HG03135 (cell line): ENCODE measurements around the gene CD3G.
A peak's percentile ranks its signal among the peaks of the same experiment; 100 is the strongest.

Source experiments
- ATAC-seq: cut with Tn5 transposase; IDR thresholded peaks from one replicate; pipeline ENCODE4 v1.9.1; 2021; ENCODE audit warnings: mild to moderate bottlenecking, moderate library complexity; ENCODE audit not compliant: unreplicated experiment

CD3G gene

DNA sequence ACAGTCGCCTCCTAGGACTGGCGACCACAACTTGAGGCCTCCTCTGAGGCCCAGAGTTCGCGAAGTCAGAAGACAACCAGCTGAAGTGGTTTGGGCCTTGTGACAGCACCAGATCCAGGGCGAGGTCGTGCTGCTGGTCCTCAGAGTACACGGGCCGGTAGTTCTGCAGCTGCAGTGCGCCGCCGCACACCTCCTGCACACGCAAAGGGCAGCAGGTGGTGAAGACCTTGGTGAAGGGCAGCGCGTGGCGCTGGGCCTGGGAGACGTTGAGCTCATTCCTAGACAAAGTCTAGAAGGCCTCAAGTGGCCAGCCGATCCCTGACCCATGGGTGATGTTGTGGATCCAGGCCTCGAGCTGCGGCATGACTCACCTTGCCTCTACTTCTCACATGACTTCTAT is 21.4 kb upstream of the CD3G start:
- no peak for ATAC-seq

- no peak for ATAC-seq
Observed at GRCh38 chr11:118325283-118325682, 18.9 kb upstream of the CD3G start.

DNA sequence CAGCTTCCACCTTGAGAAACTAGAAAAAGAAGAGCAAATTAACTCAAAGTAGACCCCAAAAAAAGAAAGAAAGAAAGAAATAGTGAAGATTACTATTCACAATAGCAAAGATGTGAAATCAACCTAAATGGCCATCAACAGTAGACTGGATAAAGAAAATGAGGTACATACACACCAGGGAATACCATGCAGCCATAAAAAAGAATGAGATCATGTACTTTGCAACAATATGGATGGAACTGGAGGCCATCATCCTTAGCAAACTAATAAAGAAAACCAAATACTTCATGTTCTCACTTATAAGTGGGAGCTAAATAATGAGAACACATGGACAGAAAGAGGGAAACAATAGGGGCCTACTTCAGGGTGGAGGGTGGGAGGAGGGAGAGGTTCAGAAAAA is 15.4 kb upstream of the CD3G start:
- ATAC-seq: no peak

DNA sequence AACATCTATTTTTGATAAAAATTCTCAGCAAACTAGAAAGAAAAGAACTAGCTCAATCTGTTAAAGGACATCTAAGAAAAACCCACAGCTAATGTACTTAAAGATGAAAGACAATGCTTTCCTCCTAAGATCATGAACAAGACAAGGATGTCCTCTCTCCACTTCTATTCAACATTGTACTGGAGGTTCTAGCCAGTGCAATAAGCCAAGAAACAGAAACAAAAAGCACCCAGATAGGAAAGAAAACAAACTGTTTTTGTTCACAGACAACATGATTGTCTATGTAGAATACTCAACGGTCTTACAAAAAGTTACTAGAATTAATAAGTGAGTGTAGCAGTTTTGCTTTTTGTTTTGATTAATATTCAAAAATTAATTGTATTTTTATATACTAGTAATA is 9.4 kb upstream of the CD3G start:
- no peak for ATAC-seq

GRCh38 chr11:118338637-118339061 is 5.5 kb upstream of the CD3G start:
- no peak for ATAC-seq

- ATAC-seq: no peak
Observed at GRCh38 chr11:118339281-118339961, 4.7 kb upstream of the CD3G start.

- no peak for ATAC-seq
Observed at GRCh38 chr11:118340449-118340848, 3.7 kb upstream of the CD3G start.

DNA sequence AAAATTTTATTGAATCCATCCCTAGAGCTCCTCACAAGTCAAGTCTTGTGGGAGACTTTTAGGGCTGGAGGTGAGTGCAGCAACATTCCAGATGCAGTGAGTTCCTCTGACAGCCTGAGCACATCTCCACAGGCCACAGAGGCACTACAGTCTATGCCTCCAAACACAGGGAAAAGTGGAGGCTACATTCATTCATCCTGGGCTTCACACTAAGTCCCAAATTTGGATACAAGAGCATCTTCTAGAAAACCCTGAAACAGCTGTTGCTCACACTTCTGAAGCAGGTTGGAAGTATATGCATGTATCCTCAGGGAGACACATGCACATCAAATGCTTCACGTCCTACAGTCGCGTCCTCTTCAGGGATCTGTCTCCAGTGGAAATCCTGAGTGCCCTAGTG is 2.9 kb upstream of the CD3G start:
- no peak for ATAC-seq

DNA sequence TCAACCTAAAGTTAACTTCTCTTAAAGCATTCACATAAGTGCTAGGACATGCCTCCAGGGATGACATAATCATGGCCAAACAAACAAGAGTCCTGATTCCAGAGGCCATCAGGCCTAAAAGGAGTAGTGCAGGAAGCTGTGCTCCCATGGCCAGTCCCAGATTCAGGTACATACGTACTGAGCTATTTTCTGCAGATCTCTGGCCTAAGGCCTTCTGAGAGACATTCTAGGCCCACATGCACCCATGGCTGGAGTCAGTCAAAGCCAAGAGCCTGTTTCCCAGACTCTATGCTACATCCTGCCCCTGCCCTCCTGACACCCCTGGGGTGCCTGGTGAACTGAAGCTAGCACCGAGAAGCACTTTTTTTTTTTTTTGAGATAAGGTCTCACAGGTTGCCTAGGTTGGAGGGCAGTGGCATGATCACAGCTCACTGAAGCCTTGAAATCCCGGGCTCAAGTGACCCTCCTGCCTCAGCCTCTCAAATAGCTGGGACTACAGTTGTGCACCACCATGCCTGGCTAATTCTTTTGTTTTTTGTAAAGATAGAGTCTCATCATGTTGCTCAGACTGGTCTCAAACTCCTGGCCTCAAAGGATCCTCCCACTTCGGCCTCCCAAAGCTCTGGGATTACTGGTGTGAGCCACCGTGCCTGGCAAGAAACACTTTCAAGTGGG is 2.2 kb upstream of the CD3G start:
- ATAC-seq: no peak

GRCh38 chr11:118342503-118343161 is 1.5 kb upstream of the CD3G start, which contains the start of gene CD3D:
Gene CD3D, minus strand, starts transcription at chr11:118342705. Its CDS starts 98 bp downstream, at chr11:118342607.
- no peak for ATAC-seq

GRCh38 chr11:118343248-118343647 is 896 bp upstream of the CD3G start:
- ATAC-seq: no peak

GRCh38 chr11:118349475-118349874 is 5.3 kb downstream of the CD3G start:
- no peak for ATAC-seq

DNA sequence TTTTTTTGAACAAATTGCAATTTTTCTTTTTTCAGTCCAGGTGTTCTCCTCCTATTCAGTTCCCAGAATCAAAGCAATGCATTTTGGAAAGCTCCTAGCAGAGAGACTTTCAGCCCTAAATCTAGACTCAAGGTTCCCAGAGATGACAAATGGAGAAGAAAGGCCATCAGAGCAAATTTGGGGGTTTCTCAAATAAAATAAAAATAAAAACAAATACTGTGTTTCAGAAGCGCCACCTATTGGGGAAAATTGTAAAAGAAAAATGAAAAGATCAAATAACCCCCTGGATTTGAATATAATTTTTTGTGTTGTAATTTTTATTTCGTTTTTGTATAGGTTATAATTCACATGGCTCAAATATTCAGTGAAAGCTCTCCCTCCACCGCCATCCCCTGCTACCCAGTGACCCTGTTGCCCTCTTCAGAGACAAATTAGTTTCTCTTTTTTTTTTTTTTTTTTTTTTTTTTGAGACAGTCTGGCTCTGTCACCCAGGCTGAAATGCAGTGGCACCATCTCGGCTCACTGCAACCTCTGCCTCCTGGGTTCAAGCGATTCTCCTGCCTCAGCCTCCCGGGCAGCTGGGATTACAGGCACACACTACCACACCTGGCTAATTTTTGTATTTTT is 9.1 kb downstream of the CD3G start:
- no peak for ATAC-seq

- ATAC-seq: no peak
Observed at GRCh38 chr11:118358071-118358470, 13.9 kb downstream of the CD3G start.

DNA sequence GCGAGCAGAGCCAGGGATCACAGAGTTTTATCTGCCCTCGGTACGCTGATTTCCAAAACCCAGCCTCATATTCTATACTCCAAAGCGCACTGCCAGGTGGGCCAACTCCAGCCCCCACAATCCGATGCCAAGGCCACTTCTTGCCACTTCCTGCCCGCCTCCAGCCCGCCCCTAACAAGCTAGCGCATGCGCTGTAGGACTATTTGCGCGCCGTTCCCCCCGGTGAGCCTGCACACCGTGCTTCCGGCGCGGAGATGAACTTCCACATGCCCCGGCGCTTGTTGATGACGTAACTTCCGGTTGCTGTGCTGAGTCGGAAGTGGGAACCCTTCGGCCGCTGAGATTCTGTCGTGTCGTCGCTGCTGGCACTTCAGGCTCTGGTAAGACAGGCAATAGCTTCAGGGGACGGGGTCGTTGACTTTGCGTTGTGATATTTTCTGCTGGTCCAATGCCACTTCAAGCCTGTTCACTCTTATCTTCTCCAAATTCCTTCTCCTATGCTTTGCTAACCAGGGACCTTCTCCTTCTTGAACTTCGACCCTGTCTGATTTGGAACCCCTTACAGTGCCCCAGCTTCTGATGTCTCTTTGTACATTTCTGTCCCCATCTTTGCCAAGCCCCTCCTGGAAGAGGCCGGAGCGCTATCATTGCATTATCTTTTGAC is 15.3 kb downstream of the CD3G start, which contains the start of gene UBE4A:
Gene UBE4A (plus strand): TSS at position 306 of the 664 bp plus-strand sequence. CDS start 5,481 bp downstream, outside the sequence.
- peak; percentile 75 for ATAC-seq

- ATAC-seq: no peak
Observed at GRCh38 chr11:118364956-118365615, 20.9 kb downstream of the CD3G start.

DNA sequence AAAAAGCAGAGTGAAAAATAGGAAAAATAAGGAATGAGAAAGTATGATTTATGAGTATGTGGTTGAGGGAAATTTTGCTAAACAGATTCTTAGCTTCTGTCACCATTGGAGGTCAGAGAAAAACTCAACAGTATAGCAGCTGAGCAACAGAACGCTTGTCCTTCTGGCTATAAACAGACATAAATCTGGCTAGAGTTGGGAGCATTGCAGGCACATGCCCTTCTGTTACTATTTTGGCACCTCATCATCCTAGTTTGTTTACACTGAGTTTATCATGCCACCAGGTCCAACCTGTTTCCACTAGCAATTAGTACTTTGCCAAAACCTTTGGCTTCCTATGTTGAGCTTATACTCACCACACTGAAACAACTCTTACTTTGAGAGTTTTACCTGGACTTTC is 22.1 kb downstream of the CD3G start:
- ATAC-seq: no peak

DNA sequence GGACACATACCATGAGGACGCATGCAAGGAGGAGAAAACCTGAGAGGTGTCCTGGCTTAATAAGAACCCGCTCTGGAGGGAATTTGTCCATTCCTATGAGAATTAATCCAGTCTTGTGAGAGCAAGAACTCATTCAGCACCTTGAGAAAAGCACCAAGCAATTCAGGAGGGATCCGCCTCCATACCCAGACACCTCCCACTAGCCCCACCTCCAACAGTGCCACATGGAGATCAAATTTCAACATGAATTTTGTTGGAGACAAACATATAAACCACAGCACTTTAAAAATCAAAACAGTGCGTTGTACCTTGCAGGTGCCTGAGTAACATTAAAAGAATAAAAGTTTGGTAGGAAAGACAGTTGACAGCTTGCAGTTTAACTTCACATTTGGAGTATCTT is 26.6 kb downstream of the CD3G start:
- ATAC-seq: no peak

- no peak for ATAC-seq
Observed at GRCh38 chr11:118373263-118373662, 29.1 kb downstream of the CD3G start.

- no peak for ATAC-seq
Observed at GRCh38 chr11:118373871-118374270, 29.7 kb downstream of the CD3G start.
